HG02938 (cell line): ENCODE results near the gene ELSPBP1.
"Not testable (repeated sequence)": the region's sequence is repeated elsewhere in the genome, so short reads cannot be mapped to it uniquely, and the experiment has no call there.

Experiments
- ATAC-seq: cut with Tn5 transposase; IDR thresholded peaks from one replicate; pipeline ENCODE4 v1.9.1; 2021; ENCODE audit warnings: mild to moderate bottlenecking, moderate library complexity; ENCODE audit not compliant: unreplicated experiment

ELSPBP1 gene

GRCh38 chr19:48041877-48042580 is 47.6 kb downstream of the ELSPBP1 start:
- ATAC-seq, result no peak

DNA sequence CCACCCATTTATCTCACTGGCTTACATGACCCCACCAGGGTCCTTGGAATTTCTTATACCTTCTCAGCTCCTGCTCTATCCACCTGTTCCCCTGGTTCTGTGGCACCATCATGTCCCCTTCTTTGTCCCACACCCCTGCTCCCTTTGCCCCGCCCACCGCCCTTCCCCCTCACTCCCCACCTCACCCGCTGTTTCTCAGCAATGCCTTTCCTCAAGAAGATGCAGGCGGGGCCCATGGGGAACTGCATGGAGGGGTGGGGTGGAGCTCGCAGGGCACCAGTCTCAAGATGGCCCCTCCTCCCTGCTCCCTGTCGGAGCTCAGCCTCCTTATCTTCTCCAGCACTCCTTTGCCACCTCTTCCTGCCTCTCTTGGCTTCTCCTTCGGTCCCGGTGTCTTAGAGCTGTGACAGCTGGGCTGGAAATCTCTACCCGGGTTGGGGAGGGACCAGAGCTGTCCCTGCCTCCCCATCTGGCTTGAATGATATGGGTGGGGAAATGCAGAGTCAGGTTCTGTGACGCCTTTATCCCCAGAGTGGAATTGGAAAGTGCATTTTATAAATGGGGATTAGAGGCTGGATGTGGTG is 49.3 kb downstream of the ELSPBP1 start, which contains the start of gene CABP5:
CABP5 (minus strand) TSS at position 405 of the 584 bp plus-strand sequence; CDS start at position 248, 157 bp downstream.
- ATAC-seq, result no peak

DNA sequence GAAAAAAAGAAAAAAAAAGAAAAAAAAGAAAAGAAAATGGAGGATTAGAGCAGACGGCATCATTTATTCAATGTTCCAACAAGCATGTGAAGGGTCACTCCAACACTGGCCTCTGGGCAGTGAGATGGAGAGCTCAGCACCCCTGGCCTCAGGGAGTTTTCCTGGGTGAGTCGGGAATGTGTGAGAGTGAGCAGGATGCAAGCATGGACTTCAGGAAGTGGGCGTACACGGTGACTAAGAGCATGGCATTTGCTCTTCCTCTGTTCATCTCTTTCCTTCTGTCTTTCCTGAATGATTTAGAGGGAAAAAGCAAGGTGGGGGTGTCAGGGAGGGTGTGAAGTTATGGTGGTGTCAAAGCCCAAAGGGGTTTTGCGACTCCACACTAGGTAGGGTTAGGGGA is 50.1 kb downstream of the ELSPBP1 start:
- ATAC-seq, result no peak

GRCh38 chr19:48051335-48052033 is 57.1 kb downstream of the ELSPBP1 start:
- ATAC-seq, result no peak

- no peak for ATAC-seq
Measured at GRCh38 chr19:48053076-48053475, 58.6 kb downstream of the ELSPBP1 start.

DNA sequence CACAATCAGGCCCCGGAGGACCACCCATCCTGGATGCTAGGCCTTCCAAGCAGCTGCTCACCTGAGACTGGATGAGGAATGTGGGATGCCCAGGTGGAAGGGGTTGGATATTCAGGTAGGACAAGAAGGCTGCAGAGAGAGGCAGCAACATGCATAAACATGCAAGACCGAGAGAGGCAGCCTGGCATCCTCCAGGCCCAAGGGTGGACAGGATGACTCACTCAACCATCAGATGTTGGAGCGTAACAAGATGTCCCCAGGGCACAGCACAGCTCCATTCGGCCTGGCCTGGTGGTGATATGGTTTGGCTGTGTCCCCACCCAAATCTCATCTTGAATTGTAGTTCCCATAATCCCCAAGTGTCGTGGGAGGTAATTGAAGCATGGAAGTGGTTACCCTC is 59.4 kb downstream of the ELSPBP1 start:
- ATAC-seq, result no peak

DNA sequence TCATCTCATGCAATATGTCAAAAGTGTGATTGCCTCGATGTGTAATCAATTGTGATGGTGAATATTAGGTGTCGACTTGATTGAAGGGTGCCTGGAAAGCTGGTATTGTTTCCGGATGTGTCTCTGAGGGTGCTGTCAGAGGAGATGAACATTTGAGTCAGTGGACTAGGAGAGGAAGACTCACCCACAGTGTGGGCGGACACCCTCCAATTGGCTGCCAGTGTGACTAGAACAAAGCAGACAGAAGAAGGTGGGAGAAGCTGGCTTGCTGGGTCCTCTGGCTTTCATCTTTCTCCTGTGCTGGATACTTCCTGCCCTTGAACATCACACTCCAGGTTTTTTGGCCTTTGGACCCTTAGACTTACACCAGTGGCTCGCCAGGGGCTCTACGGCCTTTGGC is 64.9 kb downstream of the ELSPBP1 start:
- ATAC-seq, result no peak

DNA sequence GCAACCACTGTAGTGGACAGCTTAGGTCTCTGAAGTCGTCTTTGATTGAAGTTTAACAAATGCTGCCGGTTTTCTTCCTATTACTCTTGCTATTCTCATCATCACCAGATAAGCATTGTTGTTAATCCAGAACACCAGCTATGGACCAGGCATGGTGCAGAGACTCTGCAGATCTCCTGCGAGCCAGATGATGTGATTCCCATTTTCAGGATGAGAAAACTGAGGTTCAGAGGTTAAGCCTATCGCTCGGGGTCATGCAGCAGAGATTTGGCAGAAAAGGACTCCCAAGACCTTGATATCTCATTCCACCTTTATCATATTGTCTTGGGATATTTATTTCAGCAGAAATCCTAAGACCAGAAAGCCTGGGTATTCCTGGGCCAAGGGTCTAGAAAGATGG is 65.9 kb downstream of the ELSPBP1 start:
- no peak for ATAC-seq

- no peak for ATAC-seq
Measured at GRCh38 chr19:48061401-48062344, 67.2 kb downstream of the ELSPBP1 start.

DNA sequence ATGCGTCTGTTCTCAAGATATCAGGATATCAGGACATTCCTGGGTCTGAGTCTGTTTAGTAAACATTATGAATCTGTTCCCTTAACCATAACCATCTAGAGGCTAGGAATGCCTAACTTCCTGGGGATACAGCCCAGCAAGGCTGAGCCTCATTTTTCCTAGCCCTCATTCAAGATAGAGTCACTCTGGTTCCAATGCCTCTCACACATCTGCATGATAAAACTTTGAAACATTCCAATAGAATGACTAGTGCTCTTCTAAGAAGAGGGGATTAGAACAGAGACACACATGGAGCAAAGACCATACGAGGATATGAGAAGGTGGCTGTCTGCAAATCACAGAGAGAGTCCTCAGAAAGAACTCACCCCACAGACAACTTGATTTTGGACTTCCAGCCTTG is 70.1 kb downstream of the ELSPBP1 start:
- no peak for ATAC-seq

GRCh38 chr19:48069435-48069834 is 75.0 kb downstream of the ELSPBP1 start:
- no peak for ATAC-seq

GRCh38 chr19:48070177-48070769 is 75.8 kb downstream of the ELSPBP1 start:
- ATAC-seq, result not testable (repeated sequence)
